IPS DF 6.9 (cell line): ENCODE results near the gene NNT.
"Not testable (repeated sequence)": the region's sequence is repeated elsewhere in the genome, so short reads cannot be mapped to it uniquely, and the experiment has no call there.

Source experiments
- DNase-seq: peaks from one replicate; pipeline ENCODE4 v3.0.0-alpha.2; 2013; ENCODE audit warnings: low read depth, low spot score
- H3K27ac ChIP-seq: one replicate; pipeline ENCODE4 v1.5.1; 2013; ENCODE audit warnings: low read length, control low read depth
- H3K27me3 ChIP-seq: 2 replicates; pipeline ENCODE4 v1.6.1; 2013; ENCODE audit warnings: mild to moderate bottlenecking, low read length; ENCODE audit not compliant: control insufficient read depth, insufficient read depth
- H3K36me3 ChIP-seq: 2 replicates; pipeline ENCODE4 v1.6.1; 2013; ENCODE audit warnings: low read length; ENCODE audit not compliant: control insufficient read depth, insufficient read depth
- H3K4me1 ChIP-seq: 2 replicates; pipeline ENCODE4 v1.6.1; 2013; ENCODE audit warnings: low read length; ENCODE audit not compliant: control insufficient read depth, insufficient read depth
- H3K4me3 ChIP-seq: 2 replicates; pipeline ENCODE4 v1.5.1; 2013; ENCODE audit warnings: mild to moderate bottlenecking, low read length
- H3K9me3 ChIP-seq: 2 replicates; pipeline ENCODE4 v1.6.1; 2013; ENCODE audit warnings: low read length, inconsistent platforms; ENCODE audit not compliant: control insufficient read depth, insufficient read depth
- WGBS: extraction: QIAGEN DNeasy Blood & Tissue Kit; methylation state at CpG from one replicate; pipeline ENCODE4 v1.1.7; 2013; ENCODE audit warnings: mixed read lengths, missing lambda C conversion rate; ENCODE audit not compliant: insufficient read length, insufficient coverage; 5-methylcytosine and 5-hydroxymethylcytosine counted together

Gene NNT

DNA sequence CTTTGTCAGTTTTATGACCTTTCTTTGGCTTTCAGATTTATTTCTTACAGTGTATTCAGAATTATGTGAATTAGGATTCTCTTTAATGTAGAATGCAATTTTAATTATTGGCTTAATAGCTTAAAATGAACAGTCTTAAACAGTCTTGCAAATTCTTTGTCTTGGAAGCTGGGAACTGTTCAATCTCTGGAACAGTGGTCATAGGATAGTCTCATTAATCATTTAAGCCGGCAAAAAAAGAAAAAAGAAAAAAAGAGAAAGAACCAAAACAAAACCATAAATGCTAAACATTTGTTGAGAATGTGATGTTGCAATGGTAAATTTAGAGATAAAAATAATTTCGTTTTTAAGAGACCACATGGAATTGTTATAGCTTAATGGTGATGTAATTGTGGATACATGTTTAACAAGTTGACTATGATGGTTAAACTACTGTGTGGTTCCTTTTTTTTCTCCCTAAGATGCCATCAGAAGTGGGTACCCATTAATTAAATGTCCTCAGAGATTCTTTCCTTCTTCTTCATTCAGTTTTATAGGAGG is 61.6 kb downstream of the NNT start:
- 100% methylated on average over 1 of the region's 2 CpGs for WGBS
- H3K9me3 ChIP-seq, result no peaks in the 10 kb centered on the region
- no peak for DNase-seq
- no peaks in the 10 kb centered on the region for H3K27me3 ChIP-seq
- no peaks in the 10 kb centered on the region for H3K36me3 ChIP-seq
- H3K4me1 ChIP-seq, result no peaks in the 10 kb centered on the region
- no peak overlapping the region for H3K27ac ChIP-seq
- H3K4me3 ChIP-seq, result no peak overlapping the region

DNA sequence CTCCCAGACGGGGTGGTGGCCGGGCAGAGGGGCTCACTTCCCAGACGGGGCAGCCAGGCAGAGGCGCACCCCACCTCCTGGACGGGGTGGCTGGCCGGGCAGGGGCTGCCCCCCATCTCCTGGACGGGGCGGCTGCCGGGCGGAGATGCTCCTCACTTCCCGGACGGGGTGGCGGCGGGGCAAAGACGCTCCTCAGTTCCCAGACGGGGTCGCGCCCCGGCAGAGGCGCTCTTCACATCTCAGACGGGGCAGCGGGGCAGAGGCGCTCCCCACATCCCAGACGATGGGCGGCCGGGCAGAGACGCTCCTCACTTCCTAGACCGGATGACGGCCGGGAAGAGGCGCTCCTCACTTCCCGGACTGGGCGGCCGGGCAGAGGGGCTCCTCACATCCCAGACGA is 62.8 kb downstream of the NNT start:
- not testable (repeated sequence) for H3K36me3 ChIP-seq, H3K27ac ChIP-seq, DNase-seq, H3K4me3 ChIP-seq, H3K4me1 ChIP-seq, H3K27me3 ChIP-seq, H3K9me3 ChIP-seq
- no CpG with 5 or more reads among the region's 35 CpGs for WGBS

DNA sequence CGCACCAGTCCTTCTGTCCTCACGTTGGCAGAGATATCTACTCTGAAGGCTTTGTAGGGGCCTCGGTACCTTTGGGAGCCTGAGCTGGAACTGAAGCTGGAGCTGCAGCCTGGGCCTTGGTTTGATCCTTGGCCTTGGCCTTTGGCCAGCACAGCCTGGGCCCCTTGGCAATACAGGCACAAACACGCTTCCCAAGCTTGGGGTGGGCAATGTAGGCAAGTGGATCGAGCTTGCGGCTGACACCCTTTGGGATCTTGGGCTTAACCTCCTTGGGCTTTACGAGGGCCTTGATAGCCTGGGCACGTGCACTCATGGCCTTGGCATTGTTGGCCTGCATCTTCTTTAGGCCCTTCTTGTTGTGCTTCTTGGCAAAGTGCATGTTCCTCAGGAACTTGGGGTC is 63.7 kb downstream of the NNT start:
- H3K9me3 ChIP-seq, DNase-seq, H3K4me3 ChIP-seq, H3K36me3 ChIP-seq, H3K4me1 ChIP-seq, H3K27me3 ChIP-seq, H3K27ac ChIP-seq: not testable (repeated sequence)
- WGBS, result no CpG with 5 or more reads among the region's 8 CpGs

DNA sequence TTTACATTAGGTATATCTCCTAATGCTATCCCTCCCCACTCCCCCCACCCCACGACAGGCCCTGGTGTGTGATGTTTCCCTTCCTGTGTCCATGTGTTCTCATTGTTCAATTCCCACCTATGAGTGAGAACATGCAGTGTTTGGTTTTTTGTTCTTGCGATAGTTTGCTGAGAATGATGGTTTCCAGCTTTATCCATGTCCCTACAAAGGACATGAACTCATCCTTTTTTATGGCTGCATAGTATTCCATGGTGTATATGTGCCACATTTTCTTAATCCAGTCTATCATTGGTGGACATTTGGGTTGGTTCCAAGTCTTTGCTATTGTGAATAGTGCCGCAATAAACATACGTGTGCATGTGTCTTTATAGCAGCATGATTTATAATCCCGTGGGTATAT is 64.4 kb downstream of the NNT start:
- no CpG with 5 or more reads among the region's 5 CpGs for WGBS
- H3K4me3 ChIP-seq, H3K36me3 ChIP-seq, H3K27ac ChIP-seq, H3K27me3 ChIP-seq, H3K9me3 ChIP-seq, DNase-seq, H3K4me1 ChIP-seq: not testable (repeated sequence)

DNA sequence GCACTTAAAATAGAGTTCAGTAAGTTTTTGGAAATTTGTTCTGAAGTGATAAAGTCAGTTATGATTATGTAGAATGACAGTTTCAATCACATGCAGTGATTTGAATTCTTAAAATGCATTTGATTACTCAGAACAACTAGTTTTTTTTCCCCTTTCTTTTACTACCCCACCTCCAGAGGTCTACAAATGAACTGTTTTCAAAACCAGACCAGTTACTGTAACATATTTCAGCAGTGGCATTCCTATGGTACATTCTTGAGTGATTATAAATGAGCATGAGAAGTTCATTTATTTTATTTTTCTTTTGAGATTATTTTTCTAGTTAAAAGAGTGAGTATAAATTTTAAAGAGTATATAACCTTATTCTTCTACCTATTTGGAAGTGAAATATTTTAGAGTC is 71.6 kb downstream of the NNT start:
- no peaks in the 10 kb centered on the region for H3K9me3 ChIP-seq
- H3K4me1 ChIP-seq, result no peaks in the 10 kb centered on the region
- H3K27ac ChIP-seq, result no peak overlapping the region
- no peak overlapping the region for H3K4me3 ChIP-seq
- H3K36me3 ChIP-seq, result no peaks in the 10 kb centered on the region
- H3K27me3 ChIP-seq, result no peaks in the 10 kb centered on the region
- no peak for DNase-seq

DNA sequence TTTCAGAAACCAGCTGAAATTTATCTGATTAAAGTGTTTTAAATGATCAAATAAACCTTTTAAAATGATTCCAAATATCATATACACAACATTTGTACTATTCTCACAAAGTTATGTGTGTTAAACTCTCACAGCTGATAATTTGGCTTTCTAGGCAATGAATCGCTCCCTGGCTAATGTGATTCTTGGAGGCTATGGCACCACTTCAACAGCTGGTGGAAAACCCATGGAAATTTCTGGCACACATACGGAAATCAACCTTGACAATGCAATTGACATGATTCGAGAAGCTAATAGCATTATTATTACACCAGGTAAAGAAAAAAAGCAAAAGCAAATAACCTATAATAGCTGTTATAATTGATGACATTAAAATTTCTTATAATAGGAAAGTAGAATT is 72.4 kb downstream of the NNT start:
- WGBS, result no CpG with 5 or more reads among the region's 3 CpGs
- Histone ChIP-seq H3K4me3 (no peak overlapping the region), H3K36me3 (no peaks in the 10 kb centered on the region), H3K27ac (no peak overlapping the region), H3K27me3 (no peaks in the 10 kb centered on the region; the same call in 1 of the 2 replicates), H3K9me3 (no peaks in the 10 kb centered on the region), H3K4me1 (no peaks in the 10 kb centered on the region)
- no peak for DNase-seq

DNA sequence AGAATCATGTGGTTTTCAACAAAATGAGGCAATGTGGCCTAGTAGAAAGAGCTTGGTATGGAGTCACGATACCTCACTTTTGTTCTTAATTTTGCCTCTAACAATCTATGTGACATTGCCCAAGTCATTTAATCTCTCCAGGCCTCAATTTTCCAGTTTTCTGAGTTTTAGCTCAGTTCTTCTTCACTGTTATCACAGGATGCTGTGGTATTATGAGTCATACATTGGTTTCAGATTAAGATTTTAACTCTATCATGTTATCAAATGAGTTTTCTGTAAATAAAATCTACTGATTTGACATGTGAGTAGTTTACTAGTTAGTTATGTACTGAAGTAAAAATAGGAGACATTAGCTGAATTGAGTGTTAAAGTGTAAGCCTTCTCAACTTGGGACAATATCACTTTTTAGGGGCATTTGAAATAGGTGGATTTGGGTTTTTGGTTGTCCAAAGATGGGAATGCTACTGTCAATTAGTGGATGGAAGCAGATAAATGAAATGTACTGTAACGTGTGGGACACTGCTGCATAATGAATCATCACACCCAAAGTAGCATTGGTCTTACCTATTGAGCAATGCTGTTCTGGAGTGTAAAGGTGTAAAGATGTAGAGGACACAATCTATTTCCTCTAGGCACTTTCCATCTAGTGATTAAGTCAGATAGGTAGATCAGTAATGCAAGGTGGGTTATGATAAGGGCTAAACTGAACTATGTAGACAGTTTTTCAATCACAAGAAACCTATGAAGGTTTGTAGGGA is 73.3 kb downstream of the NNT start:
- H3K27me3 ChIP-seq, result no peaks in the 10 kb centered on the region; the same call in 1 of the 2 replicates
- no CpG with 5 or more reads among the region's 2 CpGs for WGBS

DNA sequence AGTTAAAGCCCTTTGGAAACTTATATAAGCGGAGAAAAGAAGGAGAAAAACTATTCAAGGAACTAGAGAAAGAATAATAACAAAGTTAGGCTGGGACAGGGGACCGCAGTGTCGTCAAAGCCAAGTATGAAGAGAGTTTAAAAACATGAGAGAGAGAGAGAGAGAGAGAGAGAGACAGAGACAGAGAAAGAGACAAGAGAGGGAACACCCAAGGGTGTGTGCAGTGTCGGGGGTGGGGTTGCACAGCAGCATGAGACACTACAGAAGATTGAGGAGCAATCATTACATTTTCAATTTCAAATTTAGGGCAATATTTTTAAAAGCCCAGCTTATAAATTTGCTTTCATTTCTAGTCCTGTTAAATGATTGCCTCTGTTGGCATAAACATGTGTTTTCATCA is 74.3 kb downstream of the NNT start:
- no peaks in the 10 kb centered on the region for H3K4me1 ChIP-seq
- H3K36me3 ChIP-seq, result no peaks in the 10 kb centered on the region
- WGBS, result no CpG with 5 or more reads among the region's 4 CpGs
- no peaks in the 10 kb centered on the region; the same call in 1 of the 2 replicates for H3K27me3 ChIP-seq
- no peak for DNase-seq
- H3K9me3 ChIP-seq, result no peaks in the 10 kb centered on the region
- no peak overlapping the region for H3K27ac ChIP-seq
- H3K4me3 ChIP-seq, result no peak overlapping the region

More for the DNA sequence above, 73.3 kb downstream of the NNT start:
- Histone ChIP-seq H3K4me3 (no peak overlapping the region), H3K36me3 (no peaks in the 10 kb centered on the region), H3K27ac (no peak overlapping the region), H3K4me1 (no peaks in the 10 kb centered on the region), H3K9me3 (no peaks in the 10 kb centered on the region)
- DNase-seq, result no peak

DNA sequence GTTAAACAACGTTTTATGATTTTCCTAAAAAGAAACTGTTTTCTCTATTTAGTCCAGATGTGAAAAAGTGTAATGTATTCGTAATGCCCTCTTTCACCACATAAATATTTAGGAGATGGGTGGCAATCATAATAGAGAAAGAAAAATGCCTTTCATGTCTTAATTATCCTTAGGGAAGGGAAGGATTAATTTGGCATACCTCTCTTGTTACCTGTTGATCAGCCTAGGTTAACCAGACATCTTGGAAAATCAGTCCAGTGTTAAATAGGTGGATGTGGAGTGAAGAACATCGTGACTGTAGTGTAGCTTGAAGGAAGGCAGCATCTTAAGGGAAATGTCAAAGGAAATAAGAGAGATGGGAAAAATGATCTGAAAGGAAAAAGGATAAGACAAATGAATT is 76.2 kb downstream of the NNT start:
- Histone ChIP-seq H3K9me3 (no peaks in the 10 kb centered on the region), H3K36me3 (no peaks in the 10 kb centered on the region), H3K4me1 (no peaks in the 10 kb centered on the region), H3K27ac (no peak overlapping the region), H3K4me3 (no peak overlapping the region), H3K27me3 (no peaks in the 10 kb centered on the region; the same call in 1 of the 2 replicates)
- no CpG with 5 or more reads among the region's 3 CpGs for WGBS
- DNase-seq, result no peak

DNA sequence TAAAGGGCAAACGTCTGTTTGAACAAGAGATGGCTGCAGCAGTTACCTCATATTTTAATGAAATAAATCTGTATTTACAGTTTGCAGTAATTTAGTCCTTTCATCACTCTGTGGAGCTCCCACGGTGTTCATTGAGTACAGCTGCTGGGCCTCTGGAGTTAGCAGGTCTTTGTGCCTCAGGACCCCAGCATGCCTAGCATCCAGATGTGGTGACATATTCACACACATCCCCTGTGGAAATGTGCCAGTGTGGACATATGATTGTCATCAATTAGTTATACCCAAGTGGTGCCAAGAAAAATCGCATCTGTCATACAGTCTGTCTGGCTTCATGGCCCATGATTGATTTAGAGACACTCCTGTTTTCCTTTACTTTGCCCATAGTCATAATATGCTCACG is 77.3 kb downstream of the NNT start:
- Histone ChIP-seq H3K27ac (no peak overlapping the region), H3K36me3 (no peaks in the 10 kb centered on the region), H3K4me1 (no peaks in the 10 kb centered on the region), H3K27me3 (no peaks in the 10 kb centered on the region; the same call in 1 of the 2 replicates), H3K9me3 (no peaks in the 10 kb centered on the region), H3K4me3 (no peak overlapping the region)
- DNase-seq, result no peak
- no CpG with 5 or more reads among the region's 4 CpGs for WGBS

DNA sequence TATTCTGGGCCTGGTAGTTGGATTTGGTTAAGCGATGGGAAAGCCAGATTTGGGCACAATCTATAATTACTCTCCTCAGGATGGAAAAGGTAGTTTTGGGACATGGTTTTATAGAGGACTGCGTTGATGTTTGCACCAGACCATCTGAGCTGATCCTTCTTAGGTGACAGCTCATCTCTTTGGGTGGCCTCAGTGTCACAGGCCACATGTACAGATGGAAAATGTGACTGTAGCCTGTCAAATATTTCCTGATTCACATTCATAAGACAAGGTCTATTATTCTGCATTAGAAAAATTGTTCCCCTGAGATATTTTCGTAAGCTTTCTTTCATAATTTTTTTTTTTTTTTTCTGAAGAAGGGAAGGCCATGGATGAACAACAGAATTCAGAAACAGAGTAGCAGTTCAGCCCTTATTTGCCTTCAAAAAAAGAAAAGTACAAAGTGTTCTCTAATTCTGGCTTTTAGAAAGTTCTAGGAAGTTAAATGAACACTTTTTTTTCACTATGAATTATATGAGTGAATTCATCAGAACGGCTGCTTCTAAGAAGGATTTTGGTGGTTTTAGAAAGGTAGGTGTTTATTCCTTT is 81.0 kb downstream of the NNT start:
- no CpG with 5 or more reads among the region's 4 CpGs for WGBS
- no peaks in the 10 kb centered on the region for H3K36me3 ChIP-seq
- H3K4me3 ChIP-seq, result no peak overlapping the region
- H3K27me3 ChIP-seq, result no peaks in the 10 kb centered on the region; the same call in 1 of the 2 replicates
- no peaks in the 10 kb centered on the region for H3K9me3 ChIP-seq
- no peaks in the 10 kb centered on the region for H3K4me1 ChIP-seq
- no peak for DNase-seq
- no peak overlapping the region for H3K27ac ChIP-seq
